HCT116 (cell line): ENCODE measurements around the gene STAG1. TPM values are rescaled to one million over a fixed set of nuclear protein-coding genes. Genes with fewer than 3 reads are reported as not detected.
A peak's percentile ranks its signal among the peaks of the same experiment; 100 is the strongest.

Source experiments
- ATAC-seq: fragments of 200-7000 bp; cut with Tn5 transposase; 2 replicates; pipeline ENCODE4 v1.9.1; 2020; ENCODE audit warnings: mild to moderate bottlenecking, moderate library complexity
- BruUV-seq: library from RNA; stranded (reverse); fragments of 400-500 nt; replicated peaks from 2 replicates; lab custom pipeline; 2021; lab: Mats Ljungman, UMichigan
- CTCF ChIA-PET: fragments of 300-600 bp; sonication (Branson Sonifier 250); formaldehyde crosslinking; loops from one replicate; lab custom pipeline; 2021; ENCODE audit warnings: antibody characterized with exemption; lab: Charles Lee
- POLR2A ChIA-PET: fragments of 300-600, 350-600 bp; sonication (Branson Sonifier 250); formaldehyde crosslinking; loops from one replicate; lab custom pipeline; 2021; ENCODE audit warnings: antibody characterized with exemption; lab: Charles Lee
- RAD21 ChIA-PET, 2 experiments: fragments of 300-600 bp; sonication (Branson Sonifier 250); formaldehyde crosslinking; loops; one replicate each; lab custom pipeline; 2023; ENCODE audit warnings: low total read pairs in 2 of 2; ENCODE audit not compliant: uncharacterized antibody in 2 of 2, unreplicated experiment in 2 of 2, low non-redundant PET in 1 of 2; lab: Charles Lee
- DNase-seq: peaks from one replicate; pipeline ENCODE4 v3.0.0-alpha.2; 2010; ENCODE audit warnings: low read depth, low spot score
- H2AFZ ChIP-seq: fragments of 200-600 bp; shearing (Covaris generic), sonication (generic); 2 replicates; pipeline ENCODE4 v1.6.1; 2017; ENCODE audit warnings: low read depth, mixed run types, mixed read lengths, antibody characterized with exemption, low read length; ENCODE audit not compliant: poor library complexity, severe bottlenecking
- H3K27ac ChIP-seq: 2 replicates; pipeline ENCODE4 v1.5.1; 2012; ENCODE audit warnings: low read depth, low read length
- H3K27me3 ChIP-seq: fragments of 200-600 bp; sonication (generic); 2 replicates; pipeline ENCODE4 v1.6.1; 2016; ENCODE audit warnings: mixed run types, low read length, mixed read lengths; ENCODE audit not compliant: insufficient read depth
- H3K36me3 ChIP-seq, 2 experiments: fragments of 200-500 bp in 1 of 2; fragments of 200-600 bp in 1 of 2; sonication (Bioruptor generic) in 1 of 2; sonication (generic) in 1 of 2; 2 replicates each; pipeline versions ENCODE4 v1.5.1 to v1.6.1; 2014 to 2016; ENCODE audit warnings: low read length in 2 of 2, inconsistent platforms in 1 of 2, mixed read lengths in 1 of 2, mixed run types in 1 of 2; ENCODE audit not compliant: insufficient read depth in 2 of 2, control insufficient read depth in 1 of 2
- H3K4me1 ChIP-seq, 2 experiments: fragments of 200-600 bp in 1 of 2; sonication (generic) in 1 of 2; 2 replicates each; pipeline versions ENCODE4 v1.5.1 to v1.6.1; 2012 to 2017; ENCODE audit warnings: low read length in 2 of 2, inconsistent platforms in 1 of 2, mild to moderate bottlenecking in 1 of 2, mixed read lengths in 1 of 2, mixed run types in 1 of 2, moderate library complexity in 1 of 2; ENCODE audit not compliant: insufficient read depth in 2 of 2, control insufficient read depth in 1 of 2
- H3K4me2 ChIP-seq: fragments of 200-600 bp; sonication (generic); 2 replicates; pipeline ENCODE4 v1.6.1; 2017; ENCODE audit warnings: mixed run types, low read length, mixed read lengths
- H3K4me3 ChIP-seq, 2 experiments: fragments of 200-600 bp in 1 of 2; sonication (generic) in 1 of 2; replicated peaks in 1 of 2; 2 replicates each; pipeline ENCODE4 v1.5.1; 2011 to 2016; ENCODE audit warnings: low read length in 2 of 2, control low read depth in 1 of 2, low read depth in 1 of 2, mild to moderate bottlenecking in 1 of 2, mixed read lengths in 1 of 2, mixed run types in 1 of 2
- H3K79me2 ChIP-seq: fragments of 200-600 bp; sonication (generic); 2 replicates; pipeline ENCODE4 v1.6.1; 2017; ENCODE audit warnings: mild to moderate bottlenecking, mixed run types, low read length, moderate library complexity, mixed read lengths; ENCODE audit not compliant: insufficient read depth
- H3K9ac ChIP-seq: fragments of 200-600 bp; sonication (generic); 2 replicates; pipeline ENCODE4 v1.6.1; 2016; ENCODE audit warnings: low read length, mixed read lengths
- H3K9me2 ChIP-seq: fragments of 200-600 bp; sonication (generic), shearing (Covaris generic); 2 replicates; pipeline ENCODE4 v1.6.1; 2017; ENCODE audit warnings: mixed run types, mild to moderate bottlenecking, moderate library complexity; ENCODE audit not compliant: insufficient read depth
- H3K9me3 ChIP-seq, 2 experiments: fragments of 200-500 bp in 1 of 2; fragments of 200-600 bp in 1 of 2; sonication (Bioruptor generic) in 1 of 2; sonication (generic) in 1 of 2; 2 replicates each; pipeline ENCODE4 v1.6.1; 2014 to 2017; ENCODE audit warnings: low read length in 2 of 2, mixed read lengths in 2 of 2, inconsistent platforms in 1 of 2, low read depth in 1 of 2, mild to moderate bottlenecking in 1 of 2, mixed run types in 1 of 2, moderate library complexity in 1 of 2; ENCODE audit not compliant: control insufficient read depth in 1 of 2, insufficient read depth in 1 of 2
- H4K20me1 ChIP-seq: fragments of 200-600 bp; sonication (generic), shearing (Covaris generic); 2 replicates; pipeline ENCODE4 v1.6.1; 2017; ENCODE audit warnings: mixed run types, mild to moderate bottlenecking, moderate library complexity; ENCODE audit not compliant: insufficient read depth
- EGR1 ChIP-seq: IDR thresholded peaks from 2 replicates; pipeline ENCODE4 v1.6.1; 2012; ENCODE audit warnings: low read depth
- POLR2A ChIP-seq: IDR thresholded peaks from 2 replicates; pipeline ENCODE4 v1.7.0; 2011; ENCODE audit warnings: borderline replicate concordance; ENCODE audit not compliant: insufficient read depth, insufficient read length; ENCODE audit errors: extremely low read depth
- SIN3A ChIP-seq: IDR thresholded peaks from 2 replicates; pipeline ENCODE4 v1.6.1; 2012; ENCODE audit warnings: low read depth
- SRF ChIP-seq: IDR thresholded peaks from 2 replicates; pipeline ENCODE4 v1.6.1; 2012; ENCODE audit warnings: low read depth
- TCF7L2 ChIP-seq: IDR thresholded peaks from 2 replicates; pipeline ENCODE4 v1.7.0; 2011; ENCODE audit warnings: borderline replicate concordance, inconsistent platforms; ENCODE audit not compliant: insufficient read depth, insufficient read length; ENCODE audit errors: extremely low read depth
- ZFX ChIP-seq: fragments of 450-650 bp; IDR thresholded peaks from 2 replicates; pipeline ENCODE4 v1.6.1; 2017
- intact Hi-C: fragments of 100-400 bp; cut with micrococcal nuclease; formaldehyde crosslinking; loops from 2 replicates; pipeline ENCODE4 v1.10.0; 2022
- total RNA-seq: library from RNA; stranded (reverse); gene quantifications from one replicate; pipeline ENCODE4 v1.2.1, GENCODE V29; 2021; ENCODE audit not compliant: unreplicated experiment
- TF ChIP-seq, protein P1 (sequence below), 3 experiments: fragments of 200-600 bp in 1 of 3; sonication (generic) in 1 of 3; IDR thresholded peaks in 2 of 3; conservative IDR thresholded peaks in 1 of 3; 2 replicates each; pipeline ENCODE4 v1.5.1; 2012 to 2017; ENCODE audit warnings: low read depth in 2 of 3, low read length in 2 of 3, antibody characterized with exemption in 1 of 3, borderline replicate concordance in 1 of 3, control low read depth in 1 of 3, mild to moderate bottlenecking in 1 of 3, mixed read lengths in 1 of 3, mixed run types in 1 of 3, moderate library complexity in 1 of 3; ENCODE audit not compliant: insufficient read depth in 1 of 3

Gene STAG1
- total RNA-seq, 1 experiment from 2014 or later, result 29.4 TPM

DNA sequence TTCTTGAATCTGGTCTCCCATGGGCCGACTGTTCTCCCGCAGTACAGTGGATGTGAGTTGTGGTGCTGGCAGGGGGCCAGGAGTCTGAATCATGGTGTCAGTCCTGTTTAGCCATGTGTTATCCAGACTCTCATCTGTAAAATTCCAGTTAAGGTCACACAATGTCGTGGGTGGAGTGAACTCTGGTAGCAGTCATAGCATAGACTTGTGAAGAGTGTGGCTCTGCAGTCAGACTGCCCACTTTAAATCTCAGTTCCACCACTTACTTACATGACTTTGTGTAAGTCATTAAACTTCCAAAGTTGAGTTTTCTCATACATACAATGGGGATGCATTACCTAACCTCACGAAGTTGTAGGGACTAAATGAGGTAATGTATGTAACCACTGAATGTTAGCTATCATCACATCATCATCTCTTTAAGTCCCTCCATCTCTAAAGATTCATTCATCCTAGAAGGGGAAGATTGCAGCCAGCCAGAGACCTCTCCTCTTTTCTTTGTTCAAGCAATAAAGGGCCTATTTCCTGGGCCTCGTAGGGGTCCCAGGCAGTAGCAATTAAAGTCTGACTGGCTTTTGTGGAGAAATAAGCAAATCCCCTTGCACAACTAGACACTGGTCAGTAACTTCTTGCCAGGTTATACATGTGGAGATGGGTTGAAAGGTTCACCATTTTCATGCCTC, 408.2 kb downstream of the STAG1 start:
- RAD21 ChIA-PET, result no interaction called here
- POLR2A ChIA-PET, result no interaction called here
- ATAC-seq, result peak; percentile 57
- H3K4me1 ChIP-seq, result peaks cover 0 to 10% of the 10 kb centered on the region in 2 experiments; a peak in 2 of 4 replicates
- H3K27me3 ChIP-seq, result no peaks in the 10 kb centered on the region
- H3K9me2 ChIP-seq, result no peaks in the 10 kb centered on the region
- peak overlapping the region; percentile 26; the same call in 1 of the 2 replicates for H3K4me2 ChIP-seq
- no peaks in the 10 kb centered on the region for H3K79me2 ChIP-seq
- H2AFZ ChIP-seq, result no peak overlapping the region
- intact Hi-C loops, result no loop called here
- CTCF ChIA-PET, result no interaction called here
- H3K9ac ChIP-seq, result no peak overlapping the region
- no peak overlapping the region for H3K27ac ChIP-seq
- H4K20me1 ChIP-seq, result no peaks in the 10 kb centered on the region
- no peak overlapping the region for H3K4me3 ChIP-seq
- no TSS peak for BruUV-seq
- peaks cover 0 to 3% of the 10 kb centered on the region in 2 experiments; a peak in 1 of 4 replicates for H3K36me3 ChIP-seq
- no peak for DNase-seq
- no peaks in the 10 kb centered on the region for H3K9me3 ChIP-seq
- peak; percentile 30; the same call in 1 of the 2 replicates for TF ChIP-seq EGR1
- TF ChIP-seq POLR2A, result no peak
- no peak for TF ChIP-seq TCF7L2

DNA sequence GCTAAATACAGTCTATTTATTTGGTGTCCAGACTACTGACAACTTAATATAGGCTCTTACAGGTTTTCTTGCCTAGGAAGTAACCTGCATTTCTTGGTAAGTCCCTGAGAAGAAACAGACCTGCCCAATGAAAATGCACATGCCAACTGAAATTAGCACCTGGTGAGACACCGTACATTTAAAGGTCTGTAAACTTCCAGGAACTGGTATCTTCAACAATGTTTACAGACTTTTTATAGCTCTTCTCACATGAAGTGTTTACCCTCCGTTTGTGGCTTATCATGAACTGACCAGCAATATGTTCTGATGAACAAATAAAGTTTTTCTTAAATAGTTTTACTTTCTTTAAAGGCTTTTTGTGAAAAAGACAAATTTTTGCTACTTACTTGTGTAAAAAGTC, 408.7 kb downstream of the STAG1 start:
- no peaks in the 10 kb centered on the region for H3K27me3 ChIP-seq
- CTCF ChIA-PET, result no interaction called here
- no peak overlapping the region for H3K4me3 ChIP-seq
- no peaks in the 10 kb centered on the region for H3K79me2 ChIP-seq
- TF ChIP-seq, protein P1, sequence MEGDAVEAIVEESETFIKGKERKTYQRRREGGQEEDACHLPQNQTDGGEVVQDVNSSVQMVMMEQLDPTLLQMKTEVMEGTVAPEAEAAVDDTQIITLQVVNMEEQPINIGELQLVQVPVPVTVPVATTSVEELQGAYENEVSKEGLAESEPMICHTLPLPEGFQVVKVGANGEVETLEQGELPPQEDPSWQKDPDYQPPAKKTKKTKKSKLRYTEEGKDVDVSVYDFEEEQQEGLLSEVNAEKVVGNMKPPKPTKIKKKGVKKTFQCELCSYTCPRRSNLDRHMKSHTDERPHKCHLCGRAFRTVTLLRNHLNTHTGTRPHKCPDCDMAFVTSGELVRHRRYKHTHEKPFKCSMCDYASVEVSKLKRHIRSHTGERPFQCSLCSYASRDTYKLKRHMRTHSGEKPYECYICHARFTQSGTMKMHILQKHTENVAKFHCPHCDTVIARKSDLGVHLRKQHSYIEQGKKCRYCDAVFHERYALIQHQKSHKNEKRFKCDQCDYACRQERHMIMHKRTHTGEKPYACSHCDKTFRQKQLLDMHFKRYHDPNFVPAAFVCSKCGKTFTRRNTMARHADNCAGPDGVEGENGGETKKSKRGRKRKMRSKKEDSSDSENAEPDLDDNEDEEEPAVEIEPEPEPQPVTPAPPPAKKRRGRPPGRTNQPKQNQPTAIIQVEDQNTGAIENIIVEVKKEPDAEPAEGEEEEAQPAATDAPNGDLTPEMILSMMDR (IDR thresholded peaks at IDR 0.05 in 2 of 3, conservative IDR thresholded peaks at IDR 0.05 in 1 of 3; ENCODE audit: borderline replicate concordance in 1 of 3, insufficient read depth in 1 of 3, low read depth in 2 of 3, low read length in 2 of 3), result no peak
- TF ChIP-seq SRF (no peak), ZFX (no peak), SIN3A (no peak)
- TF ChIP-seq, all 23 proteins: peak for 0
- H3K36me3 ChIP-seq, result peaks cover 0 to 3% of the 10 kb centered on the region in 2 experiments; a peak in 1 of 4 replicates
- no peak for DNase-seq
- H4K20me1 ChIP-seq, result no peaks in the 10 kb centered on the region
- no peak overlapping the region for H3K4me2 ChIP-seq
- no peak for ATAC-seq
- POLR2A ChIA-PET, result no interaction called here
- peaks cover 0 to 10% of the 10 kb centered on the region in 2 experiments; a peak in 2 of 4 replicates for H3K4me1 ChIP-seq
- H3K27ac ChIP-seq, result no peak overlapping the region
- no peak overlapping the region for H2AFZ ChIP-seq
- no peaks in the 10 kb centered on the region for H3K9me3 ChIP-seq
- RAD21 ChIA-PET, result no interaction called here
- intact Hi-C loops, result no loop called here
- no peaks in the 10 kb centered on the region for H3K9me2 ChIP-seq
- no peak overlapping the region for H3K9ac ChIP-seq
- no TSS peak for BruUV-seq
